H1 (cell line): ENCODE measurements around the gene HES3. TPM values are rescaled to one million over a fixed set of nuclear protein-coding genes. Genes with fewer than 3 reads are reported as not detected.

Experiments
- CTCF ChIA-PET: fragments of 300-600 bp; sonication (Branson Sonifier 250); formaldehyde crosslinking; loops from one replicate; lab custom pipeline; 2021; ENCODE audit not compliant: partially characterized antibody; lab: Charles Lee
- POLR2A ChIA-PET: fragments of 300-600 bp; sonication (Branson Sonifier 250); formaldehyde crosslinking; loops from one replicate; lab custom pipeline; 2021; ENCODE audit warnings: inconsistent platforms; ENCODE audit not compliant: partially characterized antibody; lab: Charles Lee
- DNase-seq, 2 experiments: peaks; one replicate each; pipeline versions ENCODE4 v3.0.0 to v3.0.0-alpha.2; 2010 to 2022; ENCODE audit warnings: low spot score in 2 of 2, low read depth in 1 of 2, mixed read lengths in 1 of 2
- FAIRE-seq: peaks from 2 replicates; lab custom pipeline; 2011; peaks lifted over from hg19 to GRCh38; lab: Jason Lieb, UNC
- H2AFZ ChIP-seq: 2 replicates; pipeline ENCODE4 v1.8.1; 2012; ENCODE audit warnings: low read length, inconsistent platforms
- H2AK5ac ChIP-seq: 2 replicates; pipeline ENCODE4 v1.6.1; 2013; ENCODE audit warnings: low read depth, low read length
- H2BK120ac ChIP-seq: replicated peaks from 2 replicates; pipeline ENCODE3; 2013; ENCODE audit warnings: low read depth, low read length, inconsistent platforms
- H2BK12ac ChIP-seq: 2 replicates; pipeline ENCODE4 v1.6.1; 2013; ENCODE audit warnings: low read depth, low read length
- H2BK15ac ChIP-seq: 2 replicates; pipeline ENCODE4 v1.6.1; 2013; ENCODE audit warnings: low read length
- H2BK20ac ChIP-seq: 2 replicates; pipeline ENCODE4 v1.6.1; 2013; ENCODE audit warnings: low read length
- H2BK5ac ChIP-seq: 2 replicates; pipeline ENCODE4 v1.6.1; 2013; ENCODE audit warnings: low read depth, low read length
- H3K14ac ChIP-seq: 2 replicates; pipeline ENCODE4 v1.6.1; 2013; ENCODE audit warnings: inconsistent platforms; ENCODE audit not compliant: insufficient read length
- H3K18ac ChIP-seq: 2 replicates; pipeline ENCODE4 v1.6.1; 2013; ENCODE audit warnings: low read length; ENCODE audit errors: extremely low read depth
- H3K23ac ChIP-seq: 2 replicates; pipeline ENCODE4 v1.6.1; 2013; ENCODE audit warnings: inconsistent platforms; ENCODE audit not compliant: insufficient read length
- H3K23me2 ChIP-seq: 2 replicates; pipeline ENCODE4 v1.6.1; 2013; ENCODE audit warnings: low read depth, low read length
- H3K27ac ChIP-seq: 2 replicates; pipeline ENCODE4 v1.6.1; 2011; ENCODE audit warnings: low read depth, low read length, inconsistent platforms
- H3K27me3 ChIP-seq, 4 experiments: replicated peaks in 1 of 4; 1 replicate in 1 of 4; 2 replicates in 3 of 4; pipeline versions ENCODE4 v1.6.1 to v1.8.1; 2011 to 2013; ENCODE audit warnings: low read length in 3 of 4, mild to moderate bottlenecking in 3 of 4, inconsistent platforms in 2 of 4, mixed read lengths in 2 of 4, moderate library complexity in 1 of 4; ENCODE audit not compliant: control insufficient read depth in 3 of 4, insufficient read depth in 3 of 4; ENCODE audit errors: extremely low read depth in 1 of 4
- H3K36me3 ChIP-seq, 4 experiments: 2 replicates each; pipeline versions ENCODE4 v1.6.1 to v1.8.1; 2011 to 2013; ENCODE audit warnings: mild to moderate bottlenecking in 4 of 4, low read length in 3 of 4, moderate library complexity in 2 of 4, control low read depth in 1 of 4, inconsistent platforms in 1 of 4; ENCODE audit not compliant: insufficient read depth in 4 of 4, control insufficient read depth in 2 of 4
- H3K4ac ChIP-seq: replicated peaks from 2 replicates; pipeline ENCODE3; 2013; ENCODE audit warnings: low read length, low read depth, mixed read lengths, inconsistent platforms; ENCODE audit not compliant: insufficient read length
- H3K4me1 ChIP-seq, 4 experiments: replicated peaks in 1 of 4; 1 replicate in 1 of 4; 2 replicates in 3 of 4; pipeline versions ENCODE4 v1.6.1 to v1.8.1; 2011 to 2013; ENCODE audit warnings: low read length in 3 of 4, inconsistent platforms in 2 of 4, mixed read lengths in 1 of 4; ENCODE audit not compliant: insufficient read depth in 4 of 4, control insufficient read depth in 3 of 4
- H3K4me2 ChIP-seq, 2 experiments: 2 replicates each; pipeline versions ENCODE4 v1.6.1 to v1.8.1; 2011 to 2013; ENCODE audit warnings: low read depth in 2 of 2, low read length in 2 of 2, control low read depth in 1 of 2, inconsistent platforms in 1 of 2, mild to moderate bottlenecking in 1 of 2; ENCODE audit not compliant: insufficient read depth in 1 of 2
- H3K4me3 ChIP-seq, 4 experiments: fragments of 200-600, 300-600 bp in 1 of 4; sonication (generic), shearing (Covaris generic), sonication (Bioruptor Twin) in 1 of 4; 2 replicates each; pipeline versions ENCODE4 v1.5.1 to v1.8.1; 2011 to 2016; ENCODE audit warnings: low read length in 4 of 4, low read depth in 3 of 4, control low read depth in 2 of 4, inconsistent platforms in 2 of 4, mild to moderate bottlenecking in 2 of 4, mixed read lengths in 1 of 4, moderate library complexity in 1 of 4; ENCODE audit not compliant: insufficient read depth in 2 of 4; ENCODE audit errors: extremely low read depth in 1 of 4
- H3K56ac ChIP-seq: replicated peaks from 2 replicates; pipeline ENCODE3; 2013; ENCODE audit warnings: low read depth, mild to moderate bottlenecking, mixed read lengths, low read length, inconsistent platforms; ENCODE audit not compliant: insufficient read length
- H3K79me1 ChIP-seq: 2 replicates; pipeline ENCODE4 v1.6.1; 2013; ENCODE audit warnings: low read depth, low read length, control low read depth
- H3K79me2 ChIP-seq, 2 experiments: 2 replicates each; pipeline versions ENCODE4 v1.6.1 to v1.8.1; 2012 to 2013; ENCODE audit warnings: low read length in 2 of 2, mild to moderate bottlenecking in 2 of 2, inconsistent platforms in 1 of 2; ENCODE audit not compliant: insufficient read depth in 2 of 2, control insufficient read depth in 1 of 2
- H3K9ac ChIP-seq, 4 experiments: replicated peaks in 1 of 4; 1 replicate in 1 of 4; 2 replicates in 3 of 4; pipeline versions ENCODE4 v1.6.1 to v1.8.1; 2011 to 2013; ENCODE audit warnings: low read depth in 3 of 4, low read length in 3 of 4, control low read depth in 2 of 4, mild to moderate bottlenecking in 2 of 4, moderate library complexity in 2 of 4, inconsistent platforms in 1 of 4; ENCODE audit errors: extremely low read depth in 1 of 4
- H3K9me3 ChIP-seq, 2 experiments: 2 replicates each; pipeline versions ENCODE4 v1.6.1 to v1.8.1; 2012 to 2013; ENCODE audit warnings: mild to moderate bottlenecking in 2 of 2, moderate library complexity in 2 of 2, control low read depth in 1 of 2, inconsistent platforms in 1 of 2, low read depth in 1 of 2, low read length in 1 of 2, mixed read lengths in 1 of 2; ENCODE audit not compliant: insufficient read depth in 2 of 2
- H4K20me1 ChIP-seq, 2 experiments: replicated peaks in 1 of 2; 2 replicates each; pipeline versions ENCODE3 to v1.8.1; 2011 to 2013; ENCODE audit warnings: inconsistent platforms in 2 of 2, low read length in 2 of 2, mild to moderate bottlenecking in 1 of 2; ENCODE audit not compliant: insufficient read depth in 2 of 2, control insufficient read depth in 1 of 2
- H4K5ac ChIP-seq: 2 replicates; pipeline ENCODE4 v1.6.1; 2013; ENCODE audit warnings: low read length, low read depth, mixed read lengths, inconsistent platforms; ENCODE audit not compliant: insufficient read length
- H4K8ac ChIP-seq: 2 replicates; pipeline ENCODE4 v1.8.0; 2013; ENCODE audit warnings: mild to moderate bottlenecking, moderate library complexity, low read length, inconsistent platforms; ENCODE audit not compliant: insufficient read depth; ENCODE audit errors: extremely low read depth
- H4K91ac ChIP-seq: replicated peaks from 2 replicates; pipeline ENCODE3; 2013; ENCODE audit warnings: low read length, mixed read lengths, inconsistent platforms; ENCODE audit not compliant: insufficient read length
- BCL11A ChIP-seq, 2 experiments: IDR thresholded peaks; one replicate each; pipeline ENCODE4 v1.6.1; 2011; ENCODE audit warnings: low read depth in 2 of 2, low read length in 2 of 2, mild to moderate bottlenecking in 2 of 2
- BRCA1 ChIP-seq: IDR thresholded peaks from 2 replicates; pipeline ENCODE4 v1.6.1; 2012; ENCODE audit warnings: low read depth, low read length, improper control_type of control experiment
- CREB1 ChIP-seq: IDR thresholded peaks from 2 replicates; pipeline ENCODE4 v1.6.1; 2012; ENCODE audit warnings: inconsistent platforms
- HDAC2 ChIP-seq, 2 experiments: fragments of 300-600 bp in 1 of 2; sonication (generic) in 1 of 2; IDR thresholded peaks; 2 replicates each; pipeline ENCODE4 v1.6.1; 2011 to 2012; ENCODE audit warnings: low read depth in 2 of 2, low read length in 2 of 2, mild to moderate bottlenecking in 2 of 2, moderate library complexity in 2 of 2, borderline replicate concordance in 1 of 2, inconsistent platforms in 1 of 2
- JUND ChIP-seq: IDR thresholded peaks from 2 replicates; pipeline ENCODE4 v1.6.1; 2011; ENCODE audit warnings: mild to moderate bottlenecking, improper control_type of control experiment, low read length
- PHF8 ChIP-seq: fragments of 200-600 bp; sonication (generic); conservative IDR thresholded peaks from 2 replicates; pipeline ENCODE4 v1.7.1; 2012; ENCODE audit warnings: low read depth, mild to moderate bottlenecking, inconsistent platforms, low read length, moderate library complexity
- SIX5 ChIP-seq: IDR thresholded peaks from 2 replicates; pipeline ENCODE4 v1.6.1; 2011; ENCODE audit warnings: mild to moderate bottlenecking, low read depth, low read length
- SP2 ChIP-seq: IDR thresholded peaks from 2 replicates; pipeline ENCODE4 v1.6.1; 2012; ENCODE audit warnings: mild to moderate bottlenecking, low read length, inconsistent platforms
- SRF ChIP-seq: IDR thresholded peaks from 2 replicates; pipeline ENCODE4 v1.6.1; 2011; ENCODE audit warnings: mild to moderate bottlenecking, low read depth, low read length, moderate library complexity
- TBP ChIP-seq: IDR thresholded peaks from 2 replicates; pipeline ENCODE4 v1.6.1; 2011; ENCODE audit warnings: low read depth, low read length, improper control_type of control experiment
- YY1 ChIP-seq: IDR thresholded peaks from 2 replicates; pipeline ENCODE4 v1.6.1; 2011; ENCODE audit warnings: low read depth, mild to moderate bottlenecking, low read length
- WGBS, 2 experiments: shearing (Covaris generic) in 1 of 2; methylation state at CpG; one replicate each; pipeline versions ENCODE4 v1.1.6 to v1.1.7; 2013 to 2015; ENCODE audit warnings: low lambda C conversion rate in 2 of 2, mixed read lengths in 2 of 2, inconsistent platforms in 1 of 2, low coverage in 1 of 2, missing lambda C conversion rate in 1 of 2; ENCODE audit not compliant: insufficient replicate concordance in 2 of 2, insufficient coverage in 1 of 2, insufficient read length in 1 of 2; ENCODE audit errors: extremely low coverage in 1 of 2, missing lambda C conversion rate in 1 of 2; 5-methylcytosine and 5-hydroxymethylcytosine counted together
- polyA plus RNA-seq, 7 experiments: library from polyadenylated mRNA; depleted of rRNA in 3 of 7; stranded (reverse) in 5 of 7; unstranded in 2 of 7; fragments of >200 nt in 5 of 7; fragments of 200-250 nt in 2 of 7; gene quantifications; 1 replicate in 5 of 7; 2 replicates in 1 of 7; 4 replicates in 1 of 7; pipeline versions ENCODE4 v1.2.1 to v1.2.3, GENCODE V29; 2011 to 2013; ENCODE audit warnings: missing spikeins in 2 of 7, mixed read lengths in 2 of 7
- total RNA-seq: library from RNA; stranded (reverse); fragmentation: NEBNext Ultra II Directional; extraction: Animal tissue kit (Norgen Biotek cat#: 25700); gene quantifications from 2 replicates; pipeline ENCODE4 v1.2.1, GENCODE V29; 2021

Gene HES3
- total and polyA plus RNA-seq, 2 of the 8 experiments (the other 6 are each of a cell fraction or from before 2014, with no cell fraction given) = 38.8 to 54.3 TPM

GRCh38 chr1:6239950-6240768 lies 3.8 kb upstream of the HES3 start:
- peak overlapping the region in 3 of 4 experiments; percentile 17 to 24 (median 20); a peak in 3 of 7 replicates for H3K9ac ChIP-seq
- no peak for TF ChIP-seq YY1
- TF ChIP-seq CREB1 = no peak
- no peak for TF ChIP-seq SRF
- no peak for TF ChIP-seq HDAC2 (IDR thresholded peaks at IDR 0.05; ENCODE audit: borderline replicate concordance in 1 of 2, low read depth in 2 of 2, low read length in 2 of 2)
- no peak for TF ChIP-seq BCL11A (IDR thresholded peaks at IDR 0.05; ENCODE audit: low read depth in 2 of 2, low read length in 2 of 2)
- TF ChIP-seq SIX5 = no peak
- no peak for TF ChIP-seq TBP
- TF ChIP-seq BRCA1 = no peak
- no peak for TF ChIP-seq SP2
- TF ChIP-seq PHF8 = no peak
- TF ChIP-seq JUND = peak; percentile 46; the same call in 1 of the 2 replicates

More at GRCh38 chr1:6239950-6240768, 3.8 kb upstream of the HES3 start:
- WGBS, 2 experiments = 13% methylated on average over 16 of the region's 17 CpGs; no CpG with 5 or more reads in 1 of the 2 experiments
- Histone ChIP-seq H3K4ac (peak overlapping the region; percentile 63), H3K4me2 (peak overlapping the region; percentile 52 to 87), H3K14ac (no peak overlapping the region), H2AFZ (no peak overlapping the region), H3K4me1 (peaks cover 18 to 50% (median 33%) of the 10 kb centered on the region in 4 experiments), H3K4me3 (peak overlapping the region in 2 of 4 experiments; percentile 10 to 91; a peak in 4 of 8 replicates), H4K8ac (0 out of 2 replicates have a peak overlapping the region, but pooled peaks have one; percentile 4), H2BK15ac (0 out of 2 replicates have a peak overlapping the region, but pooled peaks have one; percentile 20), H3K79me2 (peaks cover 3% of the 10 kb centered on the region in 2 experiments), H4K5ac (peak overlapping the region; percentile 91), H2BK120ac (peak overlapping the region; percentile 84), H3K23ac (no peak overlapping the region), H3K27ac (peak overlapping the region; percentile 59), H2AK5ac (no peak overlapping the region), H2BK12ac (peak overlapping the region; percentile 95), H4K20me1 (no peaks in the 10 kb centered on the region), H2BK20ac (peak overlapping the region; percentile 93), H4K91ac (peak overlapping the region; percentile 86), H2BK5ac (peak overlapping the region; percentile 84), H3K18ac (peak overlapping the region; percentile 91), H3K79me1 (no peaks in the 10 kb centered on the region), H3K27me3 (peaks cover 2 to 9% (median 7%) of the 10 kb centered on the region in 4 experiments; a peak in 5 of 7 replicates), H3K56ac (peak overlapping the region; percentile 81), H3K9me3 (no peaks in the 10 kb centered on the region), H3K23me2 (peaks cover 14% of the 10 kb centered on the region; the same call in 1 of the 2 replicates), H3K36me3 (no peaks in the 10 kb centered on the region)
- FAIRE-seq = peak; percentile 7
- no peak for DNase-seq
- ChIA-PET POLR2A (interaction anchor here (0.6 to 6.9 kb wide), 21 partner anchors 9 to 247 kb away, joined by 3 to 78 read pairs (median 3); partner anchors contain the start of gene RNF207), CTCF (interaction anchor here (0.7 to 19.1 kb wide), 17 partner anchors 7 to 214 kb away, joined by 3 to 353 read pairs (median 4); partner anchors contain the start of genes RNF207 and RPL22)
